Uterus (tissue), 4 donors: Measurements from ENCODE around the gene PRKAR1B. TPM values are rescaled to one million over a fixed set of nuclear protein-coding genes. Genes with fewer than 3 reads are reported as not detected.

Experiments
- DNase-seq, 2 donors: peaks; one replicate each; pipeline ENCODE4 v3.0.0-alpha.2; 2019 to 2020
- H3K27ac ChIP-seq, 2 donors: fragments of 200-600 bp; sonication (generic); 1 replicate in 1 of 2; 2 replicates in 1 of 2; pipeline ENCODE4 v1.5.1; 2016 to 2018
- H3K27me3 ChIP-seq, 2 donors: fragments of 200-600 bp; sonication (generic); one replicate each; pipeline ENCODE4 v1.5.1; 2018 to 2019; ENCODE audit warnings: control low read depth in 1 of 2
- H3K36me3 ChIP-seq, 2 donors: fragments of 200-600 bp; sonication (generic); one replicate each; pipeline ENCODE4 v1.5.1; 2019; ENCODE audit warnings: control low read depth in 1 of 2
- H3K4me1 ChIP-seq, 2 donors: fragments of 200-600 bp; sonication (generic); one replicate each; pipeline ENCODE4 v1.5.1; 2018 to 2019; ENCODE audit warnings: control low read depth in 1 of 2
- H3K4me3 ChIP-seq, 2 donors: fragments of 200-600 bp; sonication (generic); 1 replicate in 1 of 2; 2 replicates in 1 of 2; pipeline ENCODE4 v1.5.1; 2018 to 2019; ENCODE audit warnings: mild to moderate bottlenecking in 1 of 2
- H3K9me3 ChIP-seq, 2 donors: fragments of 200-600 bp; sonication (generic); one replicate each; pipeline ENCODE4 v1.5.1; 2019; ENCODE audit warnings: control low read depth in 1 of 2
- CTCF ChIP-seq, 4 experiments: fragments of 200-600 bp in 2 of 4; fragments of 450-650 bp in 2 of 4; sonication (generic) in 2 of 4; IDR thresholded peaks; one replicate each; pipeline ENCODE4 v1.5.1; 2016 to 2019; ENCODE audit warnings: antibody characterized with exemption in 4 of 4, mild to moderate bottlenecking in 2 of 4, moderate library complexity in 1 of 4
- POLR2A ChIP-seq, 2 donors: fragments of 450-650 bp; IDR thresholded peaks; one replicate each; pipeline ENCODE4 v1.6.1; 2016; ENCODE audit warnings: antibody characterized with exemption in 2 of 2, mild to moderate bottlenecking in 1 of 2, moderate library complexity in 1 of 2
- intact Hi-C: fragments of 100-400 bp; cut with DNase I; formaldehyde crosslinking; loops from one replicate; pipeline ENCODE4 v1.15.1; 2023; ENCODE audit warnings: low total_unique reads
- total RNA-seq, 4 donors: library from RNA; depleted of rRNA in 3 of 4; stranded (reverse); fragments of >200 nt in 3 of 4; gene quantifications; one replicate each; pipeline versions ENCODE4 v1.1.0 to v1.2.4, GENCODE V29; 2014 to 2023
- donor health status: DM: yes; HTN: yes; CAD: no.

PRKAR1B gene
- total RNA-seq, 4 donors from 2014 or later: 1.0 to 45.2 (median 28.7) TPM

GRCh38 chr7:563629-564170, 163.4 kb downstream of the PRKAR1B start:
- no peaks in the 10 kb centered on the region for H3K4me1 ChIP-seq
- H3K9me3 ChIP-seq: no peaks in the 10 kb centered on the region
- H3K36me3 ChIP-seq: no peaks in the 10 kb centered on the region
- no peak overlapping the region for H3K4me3 ChIP-seq
- intact Hi-C loops: no loop called here
- H3K27me3 ChIP-seq: no peaks in the 10 kb centered on the region
- no peak overlapping the region for H3K27ac ChIP-seq
- TF ChIP-seq CTCF (IDR thresholded peaks at IDR 0.05) (no peak), POLR2A (IDR thresholded peaks at IDR 0.05) (no peak)
- no peak for DNase-seq

GRCh38 chr7:562789-563628, 164.1 kb downstream of the PRKAR1B start:
- Histone ChIP-seq H3K27me3 (no peaks in the 10 kb centered on the region), H3K9me3 (no peaks in the 10 kb centered on the region), H3K36me3 (no peaks in the 10 kb centered on the region), H3K4me1 (no peaks in the 10 kb centered on the region), H3K27ac (no peak overlapping the region), H3K4me3 (no peak overlapping the region)
- intact Hi-C loops: no loop called here
- no peak for DNase-seq
- no peak for TF ChIP-seq POLR2A (IDR thresholded peaks at IDR 0.05)

GRCh38 chr7:562374-562675, 164.8 kb downstream of the PRKAR1B start:
- intact Hi-C loops: no loop called here
- TF ChIP-seq POLR2A (IDR thresholded peaks at IDR 0.05) (no peak), CTCF (IDR thresholded peaks at IDR 0.05) (no peak)
- Histone ChIP-seq H3K27ac (no peak overlapping the region), H3K36me3 (no peaks in the 10 kb centered on the region), H3K27me3 (no peaks in the 10 kb centered on the region), H3K4me3 (no peak overlapping the region), H3K9me3 (no peaks in the 10 kb centered on the region), H3K4me1 (no peaks in the 10 kb centered on the region)
- DNase-seq: no peak

- no peak overlapping the region for H3K4me3 ChIP-seq
- H3K27ac ChIP-seq: no peak overlapping the region
- no peaks in the 10 kb centered on the region for H3K36me3 ChIP-seq
- H3K27me3 ChIP-seq: no peaks in the 10 kb centered on the region
- no peak for DNase-seq
- H3K9me3 ChIP-seq: no peaks in the 10 kb centered on the region
- no peaks in the 10 kb centered on the region for H3K4me1 ChIP-seq
- TF ChIP-seq POLR2A (IDR thresholded peaks at IDR 0.05) (no peak), CTCF (IDR thresholded peaks at IDR 0.05) (no peak)
- intact Hi-C loops: no loop called here
Measured at GRCh38 chr7:561631-562373, 165.3 kb downstream of the PRKAR1B start.

- Histone ChIP-seq H3K9me3 (no peaks in the 10 kb centered on the region), H3K36me3 (no peaks in the 10 kb centered on the region), H3K4me3 (no peak overlapping the region), H3K4me1 (no peaks in the 10 kb centered on the region), H3K27ac (no peak overlapping the region), H3K27me3 (no peaks in the 10 kb centered on the region)
- intact Hi-C loops: no loop called here
- TF ChIP-seq CTCF (IDR thresholded peaks at IDR 0.05): no peak
- no peak for TF ChIP-seq POLR2A (IDR thresholded peaks at IDR 0.05)
- no peak for DNase-seq
Measured at GRCh38 chr7:560966-561630, 166.0 kb downstream of the PRKAR1B start.
